Naive thymus-derived CD4-positive, alpha-beta T cell (primary cell): Measurements from ENCODE around the gene RAD23B. TPM values are rescaled to one million over a fixed set of nuclear protein-coding genes. Genes with fewer than 3 reads are reported as not detected.
A peak's percentile ranks its signal among the peaks of the same experiment; 100 is the strongest.

Source experiments
- ATAC-seq: fragments of 150-1000 bp; cut with Tn5 transposase; 2 replicates; pipeline ENCODE4 v1.10.0; 2021; ENCODE audit warnings: mild to moderate bottlenecking, moderate library complexity
- CTCF ChIA-PET: fragments of 350-600 bp; sonication (Branson Sonifier 250); formaldehyde crosslinking; loops from one replicate; lab custom pipeline; 2021; ENCODE audit warnings: antibody characterized with exemption; lab: Charles Lee
- POLR2A ChIA-PET: fragments of 350-600 bp; sonication (Branson Sonifier 250); formaldehyde crosslinking; loops from one replicate; lab custom pipeline; 2021; ENCODE audit warnings: antibody characterized with exemption, inconsistent platforms; lab: Charles Lee
- DNase-seq, 9 donors: peaks; one replicate each; pipeline versions ENCODE4 v3.0.0 to v3.0.0-alpha.2; 2020 to 2022; ENCODE audit warnings: mixed read lengths in 1 of 9
- H3K27ac ChIP-seq: one replicate; pipeline ENCODE4 v1.7.0; 2013; ENCODE audit warnings: mild to moderate bottlenecking, low read depth, low read length, moderate library complexity
- H3K27me3 ChIP-seq, 2 donors: one replicate each; pipeline ENCODE4 v1.7.0; 2013; ENCODE audit warnings: low read length in 2 of 2, mild to moderate bottlenecking in 2 of 2, moderate library complexity in 2 of 2; ENCODE audit not compliant: control insufficient read depth in 2 of 2, insufficient read depth in 2 of 2
- H3K36me3 ChIP-seq, 3 experiments: 1 replicate in 2 of 3; 2 replicates in 1 of 3; pipeline ENCODE4 v1.7.0; 2013; ENCODE audit warnings: low read length in 3 of 3, mild to moderate bottlenecking in 3 of 3, moderate library complexity in 1 of 3; ENCODE audit not compliant: insufficient read depth in 3 of 3, control insufficient read depth in 2 of 3
- H3K4me1 ChIP-seq, 2 donors: one replicate each; pipeline ENCODE4 v1.7.0; 2013; ENCODE audit warnings: low read length in 2 of 2, mild to moderate bottlenecking in 2 of 2, moderate library complexity in 1 of 2; ENCODE audit not compliant: control insufficient read depth in 2 of 2, insufficient read depth in 2 of 2
- H3K4me3 ChIP-seq: 2 replicates; pipeline ENCODE4 v1.7.0; 2013; ENCODE audit warnings: mild to moderate bottlenecking, low read length
- H3K9me3 ChIP-seq, 3 experiments: 1 replicate in 2 of 3; 2 replicates in 1 of 3; pipeline ENCODE4 v1.7.0; 2013; ENCODE audit warnings: low read length in 3 of 3; ENCODE audit not compliant: control insufficient read depth in 2 of 3
- H3K27ac Mint-ChIP-seq, 9 donors: one replicate each; pipeline ENCODE4 v1.8.0; 2020 to 2022; ENCODE audit warnings: mixed read lengths in 9 of 9, mild to moderate bottlenecking in 8 of 9, moderate library complexity in 5 of 9, inconsistent platforms in 2 of 9
- H3K27me3 Mint-ChIP-seq, 5 donors: one replicate each; pipeline ENCODE4 v1.8.0; 2021 to 2022; ENCODE audit warnings: mixed read lengths in 5 of 5, mild to moderate bottlenecking in 1 of 5
- H3K36me3 Mint-ChIP-seq, 5 donors: one replicate each; pipeline ENCODE4 v1.8.0; 2020 to 2022; ENCODE audit warnings: mixed read lengths in 5 of 5, mild to moderate bottlenecking in 3 of 5, inconsistent platforms in 1 of 5
- H3K4me1 Mint-ChIP-seq, 7 donors: one replicate each; pipeline ENCODE4 v1.8.0; 2020 to 2022; ENCODE audit warnings: mixed read lengths in 7 of 7, mild to moderate bottlenecking in 3 of 7, inconsistent platforms in 1 of 7
- H3K4me3 Mint-ChIP-seq, 10 donors: one replicate each; pipeline ENCODE4 v1.8.0; 2020 to 2022; ENCODE audit warnings: mild to moderate bottlenecking in 10 of 10, mixed read lengths in 10 of 10, moderate library complexity in 6 of 10, inconsistent platforms in 2 of 10
- H3K9me3 Mint-ChIP-seq, 11 donors: one replicate each; pipeline ENCODE4 v1.8.0; 2020 to 2022; ENCODE audit warnings: mixed read lengths in 11 of 11, mild to moderate bottlenecking in 4 of 11, inconsistent platforms in 1 of 11, moderate library complexity in 1 of 11
- intact Hi-C, 2 donors: fragments of 100-400 bp; cut with micrococcal nuclease; formaldehyde crosslinking; loops; one replicate each; pipeline ENCODE4 v1.15.1; 2023
- polyA plus RNA-seq, 2 donors: library from polyadenylated mRNA; unstranded; fragments of 300-500 nt; fragmentation: Illumina TruSeq; gene quantifications; one replicate each; pipeline ENCODE4 v1.2.3, GENCODE V29; 2021
- total RNA-seq, 6 experiments: library from RNA in 5 of 6; stranded (reverse) in 5 of 6; gene quantifications; 1 replicate in 5 of 6; 2 replicates in 1 of 6; pipeline ENCODE4 v1.2.3 and lab custom pipeline; 2021 to 2026

RAD23B gene
- total RNA-seq: 100 to 1,000 TPM in 1 of 5 experiments, 10 to 100 TPM in 4; 48.7 to 102 (median 55.6) TPM
- 10 to 100 TPM in 1 of 2 donors, 1 to 10 TPM in 1; 8.9 to 15.1 TPM for polyA plus RNA-seq
- 92.7 reads per million, percentile 83 among the genes with 10 or more reads in this experiment for total RNA-seq (lab: John Stamatoyannopoulos, UW)

- peak within 1 kb of the TSS; percentile 92 for H3K27ac ChIP-seq
- H3K4me3 Mint-ChIP-seq: peak within 1 kb of the TSS; percentile 89 to 99 (median 96)
- peak within 1 kb of the TSS; percentile 78 for H3K4me3 ChIP-seq
- H3K27me3 ChIP-seq: no peaks in the 10 kb centered on the region
- CTCF ChIA-PET: no interaction called here
- H3K9me3 Mint-ChIP-seq: peaks cover 0 to 4% (median 0%) of the 10 kb centered on the region in 11 donors
- ATAC-seq: peak; percentile 94
- no peaks in the 10 kb centered on the region for H3K9me3 ChIP-seq
- intact Hi-C loops: loop anchor here (1.0 to 10.0 kb wide), 11 partner anchors 26 to 1837 kb away; partner anchors contain the start of genes ABITRAM (in 2 of the 2), CTNNAL1 (in 2 of the 2), ELP1 (in 2 of the 2) and KLF4 (in 1 of the 2)
- peaks cover 0 to 9% (median 0%) of the 10 kb centered on the region in 5 donors for H3K27me3 Mint-ChIP-seq
- peak within 1 kb of the TSS; percentile 85 to 97 (median 95) for H3K27ac Mint-ChIP-seq
- POLR2A ChIA-PET: interaction anchor here (1.0 to 3.2 kb wide), 7 partner anchors 10 to 58 kb away, joined by 3 to 11 read pairs (median 3); no protein-coding TSS in a partner anchor
- H3K4me1 Mint-ChIP-seq: peaks cover 28 to 52% (median 37%) of the 10 kb centered on the region in 7 donors
- peaks cover 9 to 31% of the 10 kb centered on the region in 2 donors for H3K4me1 ChIP-seq
- peaks cover 0 to 3% (median 0%) of the 10 kb centered on the region in 3 experiments for H3K36me3 ChIP-seq
- DNase-seq: peak; percentile 97 to 100 (median 99)
- peaks cover 0 to 4% (median 0%) of the 10 kb centered on the region in 5 donors for H3K36me3 Mint-ChIP-seq
Measured at GRCh38 chr9:107282759-107283622, at the start of gene RAD23B. Gene RAD23B, plus strand, starts transcription at chr9:107283279. Its CDS starts 351 bp downstream, at chr9:107283630.

GRCh38 chr9:107235765-107236442 is 47.2 kb upstream of the RAD23B start:
- Histone ChIP-seq H3K4me3 (no peak overlapping the region), H3K9me3 (no peaks in the 10 kb centered on the region), H3K27ac (no peak overlapping the region), H3K36me3 (no peaks in the 10 kb centered on the region), H3K27me3 (no peaks in the 10 kb centered on the region), H3K4me1 (no peaks in the 10 kb centered on the region)
- POLR2A ChIA-PET: no interaction called here
- no peaks in the 10 kb centered on the region for H3K4me1 Mint-ChIP-seq
- no peak overlapping the region for H3K4me3 Mint-ChIP-seq
- intact Hi-C loops: loop anchor here in 1 of 2 donors (5.0 kb wide), 1 partner anchor 1526 kb away; no protein-coding TSS in a partner anchor
- H3K27me3 Mint-ChIP-seq: peaks cover 0 to 28% (median 9%) of the 10 kb centered on the region in 5 donors
- ATAC-seq (no peak), DNase-seq (no peak)
- peaks cover 0 to 3% (median 0%) of the 10 kb centered on the region in 11 donors for H3K9me3 Mint-ChIP-seq
- H3K27ac Mint-ChIP-seq: no peak overlapping the region
- no peaks in the 10 kb centered on the region for H3K36me3 Mint-ChIP-seq
- CTCF ChIA-PET: interaction anchor here (0.8 to 0.9 kb wide), 2 partner anchors 9 to 189 kb away, joined by 3 to 4 read pairs; no protein-coding TSS in a partner anchor

- DNase-seq (no peak), ATAC-seq (no peak)
- ChIA-PET POLR2A (no interaction called here), CTCF (interaction anchor here (1.0 kb wide), 1 partner anchor 103 kb away, joined by 6 read pairs; no protein-coding TSS in a partner anchor)
- no peaks in the 10 kb centered on the region for H3K4me1 ChIP-seq
- Mint-ChIP-seq H3K4me3 (no peak overlapping the region), H3K27ac (no peak overlapping the region), H3K27me3 (peaks cover 0 to 14% (median 0%) of the 10 kb centered on the region in 5 donors), H3K36me3 (no peaks in the 10 kb centered on the region), H3K9me3 (no peaks in the 10 kb centered on the region), H3K4me1 (peaks cover 0 to 5% (median 0%) of the 10 kb centered on the region in 7 donors)
- intact Hi-C loops: loop anchor here in 1 of 2 donors (5.0 kb wide), 1 partner anchor 1524 kb away; no protein-coding TSS in a partner anchor
- H3K27me3 ChIP-seq: no peaks in the 10 kb centered on the region
- H3K4me3 ChIP-seq: no peak overlapping the region
- H3K9me3 ChIP-seq: no peaks in the 10 kb centered on the region
- no peak overlapping the region for H3K27ac ChIP-seq
- H3K36me3 ChIP-seq: no peaks in the 10 kb centered on the region
Measured at GRCh38 chr9:107237873-107238272, 45.2 kb upstream of the RAD23B start.

GRCh38 chr9:107239474-107239873 is 43.6 kb upstream of the RAD23B start:
- peak in 3 of 9 donors; percentile 4 to 15 (median 4) for DNase-seq
- no peaks in the 10 kb centered on the region for H3K27me3 ChIP-seq
- Mint-ChIP-seq H3K27ac (no peak overlapping the region), H3K9me3 (no peaks in the 10 kb centered on the region), H3K36me3 (no peaks in the 10 kb centered on the region), H3K27me3 (peaks cover 0 to 11% (median 0%) of the 10 kb centered on the region in 5 donors), H3K4me1 (peaks cover 5 to 13% (median 7%) of the 10 kb centered on the region in 7 donors), H3K4me3 (no peak overlapping the region)
- ChIA-PET POLR2A (no interaction called here), CTCF (interaction anchor here (1.3 to 2.8 kb wide), 3 partner anchors 9 to 102 kb away, joined by 3 to 28 read pairs (median 5); no protein-coding TSS in a partner anchor)
- intact Hi-C loops: loop anchor here (1.0 to 5.0 kb wide), 2 partner anchors 102 to 1523 kb away; no protein-coding TSS in a partner anchor
- no peak overlapping the region for H3K4me3 ChIP-seq
- H3K9me3 ChIP-seq: no peaks in the 10 kb centered on the region
- H3K36me3 ChIP-seq: no peaks in the 10 kb centered on the region
- H3K27ac ChIP-seq: no peak overlapping the region
- no peaks in the 10 kb centered on the region for H3K4me1 ChIP-seq
- no peak for ATAC-seq

GRCh38 chr9:107240260-107240659 is 42.8 kb upstream of the RAD23B start:
- ATAC-seq (no peak), DNase-seq (no peak)
- Histone ChIP-seq H3K4me3 (no peak overlapping the region), H3K27me3 (no peaks in the 10 kb centered on the region), H3K4me1 (no peaks in the 10 kb centered on the region), H3K27ac (no peak overlapping the region), H3K36me3 (no peaks in the 10 kb centered on the region), H3K9me3 (no peaks in the 10 kb centered on the region)
- intact Hi-C loops: loop anchor here in 1 of 2 donors (5.0 kb wide), 1 partner anchor 82 kb away; no protein-coding TSS in a partner anchor
- H3K4me1 Mint-ChIP-seq: peaks cover 5 to 13% (median 7%) of the 10 kb centered on the region in 7 donors
- POLR2A ChIA-PET: no interaction called here
- CTCF ChIA-PET: interaction anchor here (1.3 to 2.8 kb wide), 3 partner anchors 8 to 102 kb away, joined by 3 to 28 read pairs (median 5); no protein-coding TSS in a partner anchor
- peaks cover 0 to 11% (median 0%) of the 10 kb centered on the region in 5 donors for H3K27me3 Mint-ChIP-seq
- no peak overlapping the region for H3K4me3 Mint-ChIP-seq
- no peaks in the 10 kb centered on the region for H3K36me3 Mint-ChIP-seq
- H3K27ac Mint-ChIP-seq: no peak overlapping the region
- no peaks in the 10 kb centered on the region for H3K9me3 Mint-ChIP-seq
